Fibroblast of peridontal ligament (primary cell): ENCODE results near the gene ELF4.
A peak's percentile ranks its signal among the peaks of the same experiment; 100 is the strongest.

ENCODE experiments used
- DNase-seq: peaks from one replicate; pipeline ENCODE4 v3.0.0-alpha.2; 2010; ENCODE audit errors: extremely low read depth

The ELF4 gene

DNA sequence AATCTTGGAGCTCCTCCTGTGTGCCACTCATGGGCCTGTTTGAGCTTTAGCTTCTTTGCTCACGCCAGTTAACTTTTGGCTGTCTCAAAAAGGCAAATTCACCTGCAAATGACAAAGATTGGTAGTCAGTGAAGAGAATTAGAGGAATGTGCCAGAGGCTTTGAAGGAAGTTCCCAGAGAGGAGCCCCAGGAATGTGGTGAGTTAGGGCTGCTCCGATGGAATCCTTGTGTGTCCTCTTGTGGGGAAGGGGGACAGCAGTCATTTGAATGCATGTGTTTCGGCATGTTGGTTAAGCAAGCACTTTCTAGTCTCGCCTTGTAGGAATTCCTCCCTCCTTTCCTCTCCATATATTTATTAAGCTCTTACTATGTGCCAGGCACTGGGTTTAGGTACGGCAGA, 62.9 kb downstream of the ELF4 start:
- no peak for DNase-seq

GRCh38 chrX:130039847-130040246, 70.5 kb downstream of the ELF4 start:
- DNase-seq, result no peak

DNA sequence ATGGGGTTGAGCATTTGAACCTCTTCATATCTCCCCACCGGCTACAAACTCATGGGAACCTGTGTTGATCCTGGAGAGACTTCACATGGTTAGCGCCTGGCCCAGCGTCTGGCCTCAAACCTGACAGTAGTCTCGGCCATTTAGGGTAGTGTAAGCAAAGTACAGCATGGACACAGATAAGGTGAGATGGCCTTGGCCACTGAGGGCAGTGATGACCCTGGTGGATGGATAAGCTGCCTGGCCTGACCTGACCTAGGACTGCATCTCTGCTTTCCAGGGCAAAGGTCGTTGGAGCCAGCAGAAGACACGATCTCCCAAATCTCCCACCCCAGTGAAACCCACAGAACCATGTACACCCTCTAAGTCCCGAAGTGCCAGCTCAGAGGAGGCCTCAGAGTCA, 76.1 kb downstream of the ELF4 start:
- no peak for DNase-seq

DNA sequence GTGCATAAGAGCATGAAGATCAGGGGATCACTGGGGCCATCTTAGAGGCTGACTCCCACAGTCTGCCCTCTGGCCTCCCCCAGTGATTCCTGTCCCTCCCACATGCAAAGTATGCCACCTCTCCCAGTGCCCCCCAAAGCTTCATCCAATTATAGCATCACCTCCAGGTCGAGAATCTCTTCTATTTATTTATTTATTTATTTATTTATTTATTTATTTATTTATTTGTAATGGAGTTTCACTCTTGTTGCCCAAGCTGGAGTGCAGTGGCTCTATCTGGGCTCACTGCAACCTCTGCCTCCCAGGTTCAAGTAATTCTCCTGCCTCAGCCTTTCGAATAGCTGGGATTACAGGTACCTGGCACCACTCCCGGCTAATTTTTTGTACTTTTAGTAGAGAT, 77.7 kb downstream of the ELF4 start:
- no peak for DNase-seq

DNA sequence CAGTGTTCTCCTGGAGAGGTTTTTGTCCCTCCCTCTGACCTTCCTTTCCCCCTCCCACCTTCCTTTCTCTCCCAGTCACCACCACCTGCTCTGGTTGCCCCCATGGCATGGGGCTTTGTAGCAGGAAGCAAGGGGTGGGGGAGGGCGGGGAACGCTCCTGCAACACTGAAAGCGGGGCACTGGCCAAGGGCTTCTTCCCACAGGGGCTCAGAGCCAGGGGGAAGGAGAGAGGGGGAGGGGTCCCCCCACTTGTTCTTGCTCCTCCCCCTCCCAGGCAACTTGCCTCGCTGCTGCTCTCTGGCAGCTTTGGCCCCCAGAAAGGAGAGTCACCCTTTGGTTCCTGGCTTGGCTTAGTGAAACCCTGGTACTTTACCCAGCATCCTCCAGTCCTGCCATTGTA, 79.5 kb downstream of the ELF4 start:
- no peak for DNase-seq

DNA sequence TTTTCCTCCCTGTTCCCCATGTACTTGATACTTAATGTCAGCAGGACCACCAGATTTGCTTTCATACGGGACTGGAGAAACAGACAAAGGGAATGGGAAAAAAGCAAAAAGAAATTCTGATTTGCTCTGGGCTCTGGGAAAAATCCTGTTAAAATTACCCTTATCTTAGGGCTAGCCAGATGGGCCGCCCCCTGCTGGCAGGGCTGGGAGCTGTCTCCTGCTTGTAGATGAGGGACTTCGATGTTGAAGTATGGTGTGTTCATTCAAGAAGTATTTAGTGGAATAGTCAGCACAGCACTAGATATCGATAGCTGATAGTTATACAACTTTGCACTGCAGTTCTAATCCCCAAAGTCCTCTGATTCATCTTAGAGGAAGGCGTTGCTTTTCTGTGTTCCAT, 82.1 kb downstream of the ELF4 start:
- peak; percentile 57 for DNase-seq

DNA sequence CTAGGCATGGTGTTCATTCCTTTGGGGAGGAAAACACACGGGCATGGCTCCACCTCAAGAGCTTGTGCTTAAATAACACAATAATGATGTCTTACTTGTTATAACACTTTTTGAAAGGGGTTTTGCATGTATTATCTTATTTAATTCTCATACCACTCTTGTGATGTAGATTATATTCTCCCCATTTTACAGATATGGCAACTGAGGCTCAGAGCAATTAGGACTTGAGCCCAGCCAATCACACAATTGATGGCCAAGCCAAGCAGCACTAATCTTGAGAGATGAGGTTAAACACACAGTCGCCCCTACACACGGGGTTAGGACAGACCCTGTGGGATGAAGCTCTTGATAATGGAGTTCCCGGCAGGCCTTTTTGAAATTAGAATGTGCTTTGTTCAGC, 82.7 kb downstream of the ELF4 start:
- DNase-seq, result no peak

DNA sequence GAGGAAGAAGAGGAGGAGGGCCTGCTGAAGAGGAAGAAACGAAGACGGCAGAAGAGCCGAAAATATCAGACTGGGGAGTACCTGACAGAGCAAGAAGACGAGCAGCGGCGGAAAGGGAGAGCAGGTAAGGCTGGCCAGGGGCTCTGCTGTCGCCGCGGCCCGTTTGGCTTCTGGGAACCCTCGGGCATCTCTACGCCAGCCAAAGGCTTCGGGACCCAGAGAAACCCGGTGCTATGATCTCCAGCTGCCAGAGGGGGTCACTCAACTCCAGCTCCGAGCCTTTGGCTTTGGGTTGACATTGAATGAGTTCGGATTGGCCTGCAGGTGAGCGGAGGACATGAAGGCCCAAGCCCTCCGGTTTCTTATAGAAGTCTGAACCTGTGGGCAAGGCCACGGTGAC, 85.0 kb downstream of the ELF4 start:
- no peak for DNase-seq

DNA sequence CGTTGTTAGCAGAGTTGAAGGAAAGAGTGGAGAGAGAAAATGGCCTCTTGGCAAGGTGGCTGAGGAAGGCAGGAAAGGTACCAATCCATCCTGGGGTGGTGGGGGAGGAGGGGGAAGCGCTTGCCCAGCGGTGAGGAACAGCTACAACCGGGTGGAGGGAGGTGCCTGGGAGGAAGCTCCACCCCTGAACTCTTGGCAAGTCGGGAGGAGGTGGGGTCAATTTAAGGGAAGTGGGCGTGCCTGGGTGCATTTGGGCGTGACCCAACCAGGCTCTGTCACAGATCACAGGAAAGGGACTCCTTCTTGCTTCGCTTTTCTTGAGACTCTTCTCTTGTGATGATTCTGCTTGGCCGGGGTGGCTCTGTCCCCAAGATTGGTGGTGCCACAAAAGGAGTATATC, 86.2 kb downstream of the ELF4 start:
- DNase-seq, result peak; percentile 28

GRCh38 chrX:130020661-130021324, 89.5 kb downstream of the ELF4 start:
- DNase-seq, result no peak

DNA sequence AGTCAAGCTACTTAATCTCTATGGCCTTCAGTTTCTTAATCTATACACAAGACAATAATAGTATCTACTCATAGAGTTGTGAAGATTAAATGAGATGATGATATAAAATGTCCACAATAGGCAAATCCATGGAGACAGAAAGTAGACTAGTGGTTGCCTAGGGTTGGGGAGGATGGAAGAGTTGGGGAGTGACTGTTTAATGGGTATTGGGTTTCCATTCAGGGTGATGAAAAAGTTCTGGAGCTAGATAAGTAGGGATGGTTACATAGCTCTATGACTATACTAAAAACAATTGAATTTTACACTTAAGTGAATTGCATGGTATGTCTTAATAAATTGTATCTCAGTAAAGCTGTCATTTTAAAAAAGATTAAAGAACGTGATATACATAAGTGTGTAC, 92.2 kb downstream of the ELF4 start:
- DNase-seq, result no peak

- no peak for DNase-seq
Observed at GRCh38 chrX:130015181-130015580, 95.1 kb downstream of the ELF4 start.
